T-cell (primary cell): ENCODE data around the gene STEAP3. TPM values are rescaled to one million over a fixed set of nuclear protein-coding genes. Genes with fewer than 3 reads are reported as not detected.
A peak's percentile ranks its signal among the peaks of the same experiment; 100 is the strongest.

ENCODE experiments used
- ATAC-seq, 4 experiments: fragments of 200-7000 bp in 3 of 4; fragments of 150-1000 bp in 1 of 4; cut with Tn5 transposase; replicated peaks in 1 of 4; 1 replicate in 3 of 4; 2 replicates in 1 of 4; pipeline ENCODE4 v1.10.0; 2021; ENCODE audit warnings: moderate library complexity in 3 of 4, mild to moderate bottlenecking in 2 of 4, moderate number of reproducible peaks in 1 of 4
- CTCF ChIA-PET, 2 donors: fragments of 300-600 bp; sonication (Branson Sonifier 250); formaldehyde crosslinking; loops; one replicate each; lab custom pipeline; 2022; ENCODE audit warnings: antibody characterized with exemption in 2 of 2; lab: Charles Lee
- POLR2A ChIA-PET, 2 donors: fragments of 300-600 bp; sonication (Branson Sonifier 250); formaldehyde crosslinking; loops; one replicate each; lab custom pipeline; 2022; ENCODE audit warnings: antibody characterized with exemption in 2 of 2; lab: Charles Lee
- DNase-seq, 35 experiments: peaks; one replicate each; pipeline versions ENCODE4 v3.0.0 to v3.0.0-alpha.2; 2013 to 2023
- H3K27ac ChIP-seq: one replicate; pipeline ENCODE4 v1.5.1; 2013; ENCODE audit warnings: low read length
- H3K27me3 ChIP-seq, 2 experiments: replicated peaks in 1 of 2; 1 replicate in 1 of 2; 2 replicates in 1 of 2; pipeline versions ENCODE4 v1.6.1 to v1.7.0; 2013; ENCODE audit warnings: low read length in 1 of 2, mixed read lengths in 1 of 2; ENCODE audit not compliant: control insufficient read depth in 2 of 2, insufficient read depth in 2 of 2; ENCODE audit errors: extremely low read depth in 1 of 2
- H3K36me3 ChIP-seq, 2 donors: 1 replicate in 1 of 2; 2 replicates in 1 of 2; pipeline versions ENCODE4 v1.6.1 to v1.7.0; 2013; ENCODE audit warnings: low read length in 1 of 2; ENCODE audit not compliant: control insufficient read depth in 2 of 2, insufficient read depth in 1 of 2; ENCODE audit errors: extremely low read depth in 1 of 2
- H3K4me1 ChIP-seq, 2 experiments: 1 replicate in 1 of 2; 2 replicates in 1 of 2; pipeline versions ENCODE4 v1.6.1 to v1.7.0; 2013; ENCODE audit warnings: low read length in 2 of 2, mixed read lengths in 1 of 2; ENCODE audit not compliant: insufficient read depth in 2 of 2, control insufficient read depth in 1 of 2; ENCODE audit errors: extremely low read depth in 1 of 2
- H3K4me3 ChIP-seq, 2 donors: 1 replicate in 1 of 2; 2 replicates in 1 of 2; pipeline versions ENCODE4 v1.5.1 to v1.7.0; 2013; ENCODE audit warnings: mild to moderate bottlenecking in 2 of 2, low read length in 1 of 2, moderate library complexity in 1 of 2; ENCODE audit not compliant: control insufficient read depth in 1 of 2; ENCODE audit errors: extremely low read depth in 1 of 2
- H3K9me3 ChIP-seq: 2 replicates; pipeline ENCODE4 v1.7.0; 2013
- H3K27ac Mint-ChIP-seq, 2 donors: one replicate each; pipeline ENCODE4 v1.8.0; 2020 to 2021; ENCODE audit warnings: mild to moderate bottlenecking in 2 of 2, mixed read lengths in 2 of 2
- H3K27me3 Mint-ChIP-seq, 2 donors: one replicate each; pipeline ENCODE4 v1.8.0; 2021 to 2022; ENCODE audit warnings: mixed read lengths in 2 of 2
- H3K36me3 Mint-ChIP-seq: one replicate; pipeline ENCODE4 v1.8.0; 2021; ENCODE audit warnings: mixed read lengths
- H3K4me1 Mint-ChIP-seq, 3 donors: one replicate each; pipeline ENCODE4 v1.8.0; 2020 to 2022; ENCODE audit warnings: mixed read lengths in 3 of 3, mild to moderate bottlenecking in 1 of 3
- H3K4me3 Mint-ChIP-seq, 3 donors: one replicate each; pipeline ENCODE4 v1.8.0; 2020 to 2022; ENCODE audit warnings: mild to moderate bottlenecking in 3 of 3, mixed read lengths in 3 of 3, moderate library complexity in 3 of 3
- H3K9me3 Mint-ChIP-seq, 3 donors: one replicate each; pipeline ENCODE4 v1.8.0; 2020 to 2022; ENCODE audit warnings: mixed read lengths in 3 of 3
- WGBS: methylation state at CpG from one replicate; pipeline ENCODE4 v1.1.5; 2013; ENCODE audit warnings: missing lambda C conversion rate; ENCODE audit not compliant: insufficient coverage; 5-methylcytosine and 5-hydroxymethylcytosine counted together
- total RNA-seq, 35 experiments: library from RNA in 6 of 35; stranded (reverse) in 6 of 35; fragments of 120-200 nt in 1 of 35; gene quantifications; one replicate each; pipeline versions ENCODE4 v1.2.1 to v1.2.4 and lab custom pipeline; 2013 to 2026

STEAP3 gene
- total RNA-seq, 5 donors from 2014 or later (not counting 1 experiment from before 2014, with no cell fraction given): 0.20 to 0.46 (median 0.23) TPM

DNA sequence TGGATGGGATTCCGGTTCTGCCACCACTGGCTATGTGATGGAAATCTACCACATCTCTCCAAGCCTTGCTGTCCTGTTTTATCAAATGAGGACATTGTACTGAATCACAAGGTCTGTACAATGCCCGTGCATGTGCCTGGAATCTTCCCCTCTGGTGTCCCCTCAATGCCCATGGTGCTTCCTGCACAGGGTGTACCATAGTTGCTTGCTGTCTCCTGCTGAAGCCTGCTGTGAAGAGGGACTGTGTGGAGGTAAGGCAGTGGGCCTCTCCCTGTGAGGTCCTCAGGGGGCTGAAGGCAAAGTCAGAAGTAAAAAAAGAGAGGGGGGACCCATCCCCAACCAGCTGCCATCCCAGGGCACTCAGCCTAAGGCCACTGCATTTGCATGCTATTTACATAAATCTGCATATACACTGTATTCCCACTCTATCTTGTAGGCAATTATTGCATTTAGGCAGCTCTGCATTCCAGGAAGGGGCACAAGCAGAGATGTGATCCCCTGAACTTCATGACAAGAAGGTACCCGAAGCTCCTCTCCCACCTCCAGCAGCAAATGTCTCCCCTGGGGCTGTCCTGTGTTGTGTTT, 9.1 kb upstream of the STEAP3 start:
- Mint-ChIP-seq H3K4me3 (no peak overlapping the region), H3K36me3 (no peaks in the 10 kb centered on the region), H3K27me3 (peaks cover 0 to 1% of the 10 kb centered on the region in 2 donors), H3K9me3 (no peaks in the 10 kb centered on the region), H3K27ac (no peak overlapping the region), H3K4me1 (no peaks in the 10 kb centered on the region)
- DNase-seq (no peak), ATAC-seq (no peak)
- ChIA-PET CTCF (no interaction called here), POLR2A (no interaction called here)
- peaks cover 0 to 30% of the 10 kb centered on the region in 2 experiments for H3K27me3 ChIP-seq
- H3K9me3 ChIP-seq: no peaks in the 10 kb centered on the region
- H3K4me3 ChIP-seq: no peak overlapping the region
- H3K4me1 ChIP-seq: no peaks in the 10 kb centered on the region
- WGBS: 80% methylated on average over 3 of the region's 3 CpGs
- H3K36me3 ChIP-seq: no peaks in the 10 kb centered on the region
- H3K27ac ChIP-seq: no peak overlapping the region

DNA sequence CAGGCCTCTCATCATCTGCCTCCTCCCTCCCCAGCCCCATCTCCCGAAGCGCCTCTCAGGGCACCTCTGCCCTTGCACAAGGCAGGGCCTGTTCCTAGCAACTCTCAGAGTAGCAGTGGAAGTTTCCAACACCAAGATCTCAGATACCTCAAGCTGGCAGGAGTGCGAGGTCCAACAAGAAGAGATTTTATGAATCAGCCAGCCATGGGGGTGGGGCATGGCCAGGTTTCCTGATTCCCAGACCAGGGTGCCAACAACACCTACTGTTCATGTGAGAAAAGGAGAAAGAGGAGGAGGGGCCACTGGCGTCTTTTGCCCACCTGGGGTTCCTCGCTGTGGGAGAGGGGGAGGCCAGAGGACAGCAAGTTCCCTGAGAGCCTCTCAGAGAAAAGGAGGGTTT, 6.6 kb upstream of the STEAP3 start:
- no peak overlapping the region for H3K4me3 Mint-ChIP-seq
- Histone ChIP-seq H3K36me3 (no peaks in the 10 kb centered on the region), H3K27ac (no peak overlapping the region), H3K4me3 (no peak overlapping the region), H3K4me1 (no peaks in the 10 kb centered on the region), H3K9me3 (no peaks in the 10 kb centered on the region), H3K27me3 (peaks cover 0 to 37% of the 10 kb centered on the region in 2 experiments)
- no peak overlapping the region for H3K27ac Mint-ChIP-seq
- POLR2A ChIA-PET: no interaction called here
- DNase-seq (no peak), ATAC-seq (no peak)
- no peaks in the 10 kb centered on the region for H3K9me3 Mint-ChIP-seq
- no peaks in the 10 kb centered on the region for H3K4me1 Mint-ChIP-seq
- CTCF ChIA-PET: no interaction called here
- H3K36me3 Mint-ChIP-seq: no peaks in the 10 kb centered on the region
- 100% methylated on average over 2 of the region's 5 CpGs for WGBS
- peaks cover 17 to 21% of the 10 kb centered on the region in 2 donors for H3K27me3 Mint-ChIP-seq

DNA sequence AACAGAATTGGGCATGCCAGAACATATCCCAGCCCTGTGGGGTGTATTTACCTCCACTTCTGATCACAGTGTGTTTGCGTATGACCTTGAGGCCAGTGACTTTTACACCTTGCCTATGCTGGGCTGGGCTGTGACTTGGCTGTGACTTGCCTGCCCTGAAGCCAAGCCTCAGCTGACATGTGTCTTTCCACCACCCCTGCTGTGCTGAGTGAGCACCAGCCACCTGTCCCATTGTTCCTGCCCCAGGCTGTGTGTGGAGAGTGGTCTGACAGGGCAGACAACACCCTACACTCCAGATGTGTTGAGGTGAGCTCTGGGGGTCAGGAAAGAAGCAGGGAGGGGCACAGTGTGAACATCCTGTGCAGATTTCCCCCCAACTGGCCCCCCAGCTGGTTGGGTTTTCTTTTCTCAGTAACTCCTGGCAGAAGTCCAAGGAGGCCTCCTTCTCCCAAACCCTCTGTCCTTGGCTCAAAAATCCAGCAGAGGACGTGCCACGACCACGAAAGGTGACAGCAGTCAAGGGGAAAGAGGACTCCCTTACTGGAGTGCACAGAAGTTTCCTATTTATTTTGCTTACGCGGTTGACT, 5.1 kb upstream of the STEAP3 start:
- ATAC-seq: no peak
- WGBS: 80% methylated on average over 1 of the region's 6 CpGs
- peaks cover 0 to 2% of the 10 kb centered on the region in 2 experiments for H3K4me1 ChIP-seq
- DNase-seq: peak in 1 of 35 experiments; percentile 7
- H3K27me3 Mint-ChIP-seq: peaks cover 28 to 34% of the 10 kb centered on the region in 2 donors
- no peaks in the 10 kb centered on the region for H3K36me3 Mint-ChIP-seq
- H3K9me3 Mint-ChIP-seq: no peaks in the 10 kb centered on the region
- ChIA-PET POLR2A (no interaction called here), CTCF (interaction anchor here in 1 of 2 donors (0.7 kb wide), 1 partner anchor 1006 kb away, joined by 3 read pairs; no protein-coding TSS in a partner anchor)
- H3K27ac Mint-ChIP-seq: no peak overlapping the region
- no peak overlapping the region for H3K4me3 ChIP-seq
- H3K4me3 Mint-ChIP-seq: no peak overlapping the region
- H3K4me1 Mint-ChIP-seq: peaks cover 0 to 3% (median 1%) of the 10 kb centered on the region in 3 donors
- H3K27me3 ChIP-seq: peaks cover 0 to 43% of the 10 kb centered on the region in 2 experiments
- H3K27ac ChIP-seq: no peak overlapping the region
- no peaks in the 10 kb centered on the region for H3K36me3 ChIP-seq
- H3K9me3 ChIP-seq: no peaks in the 10 kb centered on the region

DNA sequence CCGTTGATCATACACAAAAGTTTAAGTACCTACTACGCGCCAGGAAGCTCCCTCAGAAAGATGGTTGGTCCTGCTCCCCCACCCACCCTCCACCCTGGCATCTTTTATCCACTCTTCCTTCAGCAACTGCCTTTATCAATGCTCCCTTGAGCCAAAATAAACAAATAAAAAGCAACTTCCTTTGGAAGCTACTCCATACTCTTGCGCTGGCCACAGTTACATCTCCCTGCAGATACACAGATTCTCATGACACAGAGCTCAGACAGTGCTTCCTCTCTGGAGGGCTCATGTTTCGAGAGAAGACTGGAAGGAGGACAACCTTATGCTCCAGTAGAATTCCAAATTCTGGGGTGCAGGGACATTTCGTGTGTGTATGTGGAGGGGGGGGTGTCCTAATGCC, 3.8 kb upstream of the STEAP3 start:
- WGBS: 17% methylated on average over 1 of the region's 6 CpGs
- H3K9me3 ChIP-seq: no peaks in the 10 kb centered on the region
- H3K27ac Mint-ChIP-seq: no peak overlapping the region
- no peaks in the 10 kb centered on the region for H3K36me3 ChIP-seq
- no peak for DNase-seq
- no peak overlapping the region for H3K4me3 ChIP-seq
- H3K27me3 Mint-ChIP-seq: peaks cover 28 to 39% of the 10 kb centered on the region in 2 donors
- H3K4me1 Mint-ChIP-seq: peaks cover 0 to 3% (median 1%) of the 10 kb centered on the region in 3 donors
- no peak overlapping the region for H3K27ac ChIP-seq
- peaks cover 0 to 7% of the 10 kb centered on the region in 2 experiments for H3K4me1 ChIP-seq
- H3K4me3 Mint-ChIP-seq: no peak overlapping the region
- CTCF ChIA-PET: no interaction called here
- POLR2A ChIA-PET: no interaction called here
- H3K27me3 ChIP-seq: peaks cover 0 to 53% of the 10 kb centered on the region in 2 experiments
- H3K9me3 Mint-ChIP-seq: no peaks in the 10 kb centered on the region
- no peaks in the 10 kb centered on the region for H3K36me3 Mint-ChIP-seq
- ATAC-seq: no peak

DNA sequence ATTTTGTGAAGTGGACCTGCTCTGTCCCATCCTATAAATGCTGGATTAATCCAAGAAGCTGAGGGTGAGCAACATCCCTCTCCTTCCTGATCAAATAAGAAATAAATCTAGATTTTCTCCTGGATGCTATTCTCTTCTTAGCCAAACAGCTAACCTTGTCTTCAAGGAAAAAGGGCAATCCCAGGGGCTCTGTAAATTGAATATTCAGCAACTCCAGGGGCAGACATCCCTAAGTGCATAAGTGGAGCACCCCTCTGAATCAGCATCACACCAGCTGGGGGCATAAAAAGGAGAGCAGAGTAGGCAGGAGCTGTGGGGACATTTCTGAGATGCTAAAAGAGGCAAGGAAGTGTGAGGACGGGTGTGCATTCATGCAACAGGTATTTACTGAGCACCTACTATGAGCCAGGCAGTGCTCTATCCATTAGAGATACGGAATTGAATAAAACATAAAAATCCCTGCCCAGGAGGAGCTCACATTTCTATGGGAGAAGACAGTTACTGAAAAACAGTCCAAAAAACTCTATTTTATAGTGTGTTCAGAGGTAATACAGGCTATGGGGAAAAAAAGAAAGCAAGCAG, 2.8 kb upstream of the STEAP3 start:
- no peak for ATAC-seq
- ChIA-PET CTCF (no interaction called here), POLR2A (no interaction called here)
- Histone ChIP-seq H3K27me3 (peaks cover 0 to 60% of the 10 kb centered on the region in 2 experiments), H3K9me3 (no peaks in the 10 kb centered on the region), H3K27ac (no peak overlapping the region), H3K4me1 (peaks cover 0 to 7% of the 10 kb centered on the region in 2 experiments), H3K36me3 (no peaks in the 10 kb centered on the region), H3K4me3 (no peak overlapping the region)
- peaks cover 0 to 3% (median 1%) of the 10 kb centered on the region in 3 donors for H3K4me1 Mint-ChIP-seq
- no CpG with 5 or more reads among the region's 2 CpGs for WGBS
- peaks cover 28 to 46% of the 10 kb centered on the region in 2 donors for H3K27me3 Mint-ChIP-seq
- no peak overlapping the region for H3K4me3 Mint-ChIP-seq
- H3K9me3 Mint-ChIP-seq: no peaks in the 10 kb centered on the region
- H3K27ac Mint-ChIP-seq: peak overlapping the region in 1 of 2 donors; percentile 16
- DNase-seq: no peak
- H3K36me3 Mint-ChIP-seq: no peaks in the 10 kb centered on the region

DNA sequence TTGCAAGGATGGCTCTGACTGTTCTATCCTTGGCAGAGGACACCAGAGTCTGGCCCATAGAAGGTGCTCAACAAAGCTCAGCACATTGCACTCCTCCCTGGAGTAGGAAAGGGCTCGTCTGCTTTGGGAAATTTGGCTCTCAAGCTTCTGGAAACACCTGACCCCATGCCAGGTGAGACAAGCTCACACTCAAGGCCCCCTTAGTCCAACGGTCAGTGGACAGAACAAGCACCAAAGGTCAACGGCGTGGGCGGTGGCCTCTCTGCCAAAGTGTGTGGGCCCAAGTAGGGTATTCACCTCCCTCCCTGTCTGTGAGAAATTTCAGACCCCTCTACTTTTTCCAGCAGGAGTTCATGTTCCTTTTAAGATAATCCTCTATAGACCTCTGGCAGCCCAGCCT, 2.0 kb upstream of the STEAP3 start:
- no peak for DNase-seq
- H3K4me1 ChIP-seq: peaks cover 0 to 7% of the 10 kb centered on the region in 2 experiments
- H3K4me3 ChIP-seq: no peak overlapping the region
- Mint-ChIP-seq H3K27me3 (peaks cover 29 to 51% of the 10 kb centered on the region in 2 donors), H3K27ac (no peak overlapping the region), H3K36me3 (no peaks in the 10 kb centered on the region), H3K4me3 (no peak overlapping the region), H3K9me3 (no peaks in the 10 kb centered on the region), H3K4me1 (peaks cover 0 to 3% (median 1%) of the 10 kb centered on the region in 3 donors)
- no peaks in the 10 kb centered on the region for H3K9me3 ChIP-seq
- ChIA-PET CTCF (interaction anchor here in 1 of 2 donors (0.5 kb wide), 1 partner anchor 61 kb away, joined by 3 read pairs; no protein-coding TSS in a partner anchor), POLR2A (no interaction called here)
- WGBS: 17% methylated on average over 1 of the region's 5 CpGs
- H3K27ac ChIP-seq: no peak overlapping the region
- H3K27me3 ChIP-seq: peaks cover 0 to 58% of the 10 kb centered on the region in 2 experiments
- H3K36me3 ChIP-seq: no peaks in the 10 kb centered on the region
- no peak for ATAC-seq
